Activated naive CD4-positive, alpha-beta T cell treated with anti-CD3 and anti-CD28 coated beads for 36 hours (primary cell): ENCODE data around the gene STX16. TPM values are rescaled to one million over a fixed set of nuclear protein-coding genes. Genes with fewer than 3 reads are reported as not detected.

Experiments used
- CTCF ChIA-PET: fragments of 350-600 bp; sonication (Branson Sonifier 250); formaldehyde crosslinking; loops from one replicate; lab custom pipeline; 2021; ENCODE audit warnings: antibody characterized with exemption; lab: Charles Lee
- DNase-seq: peaks from one replicate; pipeline ENCODE4 v3.0.0-alpha.2; 2020
- H3K27ac Mint-ChIP-seq: one replicate; pipeline ENCODE4 v1.8.0; 2021; ENCODE audit warnings: mild to moderate bottlenecking, mixed read lengths
- H3K27me3 Mint-ChIP-seq: one replicate; pipeline ENCODE4 v1.8.0; 2021; ENCODE audit warnings: low read depth, mixed read lengths
- H3K36me3 Mint-ChIP-seq: one replicate; pipeline ENCODE4 v1.8.0; 2021; ENCODE audit warnings: low read depth, mixed read lengths
- H3K4me1 Mint-ChIP-seq: one replicate; pipeline ENCODE4 v1.8.0; 2021; ENCODE audit warnings: low read depth, mixed read lengths
- H3K4me3 Mint-ChIP-seq: one replicate; pipeline ENCODE4 v1.8.0; 2021; ENCODE audit warnings: mild to moderate bottlenecking, moderate library complexity, mixed read lengths
- H3K9me3 Mint-ChIP-seq: one replicate; pipeline ENCODE4 v1.8.0; 2021; ENCODE audit warnings: mixed read lengths
- intact Hi-C: fragments of 100-400 bp; cut with micrococcal nuclease; formaldehyde crosslinking; loops from one replicate; pipeline ENCODE4 v1.15.1; 2023
- total RNA-seq, 2 experiments: library from RNA; stranded (reverse); gene quantifications; one replicate each; pipeline ENCODE4 v1.2.3, GENCODE V29; 2021

STX16 gene
- total RNA-seq, 2 experiments from 2014 or later, result 127 TPM

GRCh38 chr20:58691773-58692578 is 40.9 kb downstream of the STX16 start:
- intact Hi-C loops, result loop anchor here (1.0 to 5.0 kb wide), 2 partner anchors 42 to 455 kb away; no protein-coding TSS in a partner anchor
- H3K4me3 Mint-ChIP-seq, result peak overlapping the region; percentile 35
- CTCF ChIA-PET, result interaction anchor here (0.8 kb wide), 1 partner anchor 25 kb away, joined by 4 read pairs; no protein-coding TSS in a partner anchor
- H3K4me1 Mint-ChIP-seq, result peaks cover 9% of the 10 kb centered on the region
- H3K27ac Mint-ChIP-seq, result peak overlapping the region; percentile 52
- H3K9me3 Mint-ChIP-seq, result no peaks in the 10 kb centered on the region
- peaks cover 3% of the 10 kb centered on the region for H3K36me3 Mint-ChIP-seq
- DNase-seq, result peak; percentile 11
- H3K27me3 Mint-ChIP-seq, result no peaks in the 10 kb centered on the region

- Mint-ChIP-seq H3K4me1 (peaks cover 9% of the 10 kb centered on the region), H3K36me3 (peaks cover 4% of the 10 kb centered on the region), H3K4me3 (peak within 1 kb of the TSS; percentile 72), H3K27ac (peak within 1 kb of the TSS; percentile 52), H3K9me3 (no peaks in the 10 kb centered on the region), H3K27me3 (no peaks in the 10 kb centered on the region)
- DNase-seq, result peak; percentile 64
- CTCF ChIA-PET, result interaction anchor here (0.6 to 1.4 kb wide), 4 partner anchors 35 to 182 kb away, joined by 3 to 9 read pairs (median 3); partner anchors contain the start of gene STX16
- intact Hi-C loops, result loop anchor here (1.0 to 5.0 kb wide), 2 partner anchors 42 to 455 kb away; no protein-coding TSS in a partner anchor
Observed at GRCh38 chr20:58692579-58693225, 41.6 kb downstream of the STX16 start, which contains the start of gene NPEPL1. TSS of gene NPEPL1 (plus strand) at chr20:58692800. CDS start at chr20:58692901, 101 bp downstream.

DNA sequence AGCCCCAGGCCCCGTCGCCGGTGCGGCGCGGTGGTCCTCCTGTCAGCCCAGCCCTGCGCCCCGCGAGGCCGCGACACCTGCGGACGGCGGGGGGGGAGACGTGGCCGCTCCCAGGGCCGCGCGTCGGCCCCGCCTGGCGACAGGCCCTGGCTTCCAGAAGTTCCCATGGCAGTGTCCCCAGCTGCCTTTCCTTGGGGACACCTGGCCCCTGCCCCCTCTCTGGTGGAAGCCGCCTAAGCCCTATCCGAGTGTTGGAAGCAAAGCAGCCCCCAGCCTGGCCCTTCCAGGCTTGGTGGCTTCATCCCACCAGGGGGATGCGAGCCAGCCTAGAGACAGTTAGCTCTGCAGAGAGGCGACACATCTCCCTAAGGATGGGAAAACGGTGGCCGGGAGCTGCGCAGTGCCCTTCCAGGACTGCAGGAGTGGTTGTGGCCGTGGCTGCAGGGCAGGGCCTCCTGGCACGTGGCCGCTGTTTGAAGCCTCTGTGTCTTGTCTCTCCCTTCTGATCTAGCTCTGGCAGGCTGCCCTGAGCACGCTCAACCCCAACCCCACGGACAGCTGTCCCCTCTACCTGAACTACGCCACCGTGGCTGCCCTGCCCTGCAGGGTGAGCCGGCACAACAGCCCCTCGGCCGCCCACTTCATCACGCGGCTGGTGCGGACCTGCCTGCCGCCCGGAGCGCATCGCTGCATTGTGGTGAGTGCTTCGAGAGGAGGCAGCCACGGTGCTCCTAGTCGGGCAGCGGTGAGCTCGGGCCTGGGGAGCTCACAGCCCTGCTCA is 42.3 kb downstream of the STX16 start:
- peaks cover 9% of the 10 kb centered on the region for H3K4me1 Mint-ChIP-seq
- no peaks in the 10 kb centered on the region for H3K9me3 Mint-ChIP-seq
- H3K27ac Mint-ChIP-seq, result peak overlapping the region; percentile 33
- DNase-seq, result peak; percentile 7
- peaks cover 4% of the 10 kb centered on the region for H3K36me3 Mint-ChIP-seq
- intact Hi-C loops, result loop anchor here (5.0 kb wide), 1 partner anchor 456 kb away; no protein-coding TSS in a partner anchor
- no peaks in the 10 kb centered on the region for H3K27me3 Mint-ChIP-seq
- peak overlapping the region; percentile 72 for H3K4me3 Mint-ChIP-seq
- CTCF ChIA-PET, result interaction anchor here (0.6 to 2.6 kb wide), 7 partner anchors 12 to 183 kb away, joined by 3 to 12 read pairs (median 3); partner anchors contain the start of gene STX16

DNA sequence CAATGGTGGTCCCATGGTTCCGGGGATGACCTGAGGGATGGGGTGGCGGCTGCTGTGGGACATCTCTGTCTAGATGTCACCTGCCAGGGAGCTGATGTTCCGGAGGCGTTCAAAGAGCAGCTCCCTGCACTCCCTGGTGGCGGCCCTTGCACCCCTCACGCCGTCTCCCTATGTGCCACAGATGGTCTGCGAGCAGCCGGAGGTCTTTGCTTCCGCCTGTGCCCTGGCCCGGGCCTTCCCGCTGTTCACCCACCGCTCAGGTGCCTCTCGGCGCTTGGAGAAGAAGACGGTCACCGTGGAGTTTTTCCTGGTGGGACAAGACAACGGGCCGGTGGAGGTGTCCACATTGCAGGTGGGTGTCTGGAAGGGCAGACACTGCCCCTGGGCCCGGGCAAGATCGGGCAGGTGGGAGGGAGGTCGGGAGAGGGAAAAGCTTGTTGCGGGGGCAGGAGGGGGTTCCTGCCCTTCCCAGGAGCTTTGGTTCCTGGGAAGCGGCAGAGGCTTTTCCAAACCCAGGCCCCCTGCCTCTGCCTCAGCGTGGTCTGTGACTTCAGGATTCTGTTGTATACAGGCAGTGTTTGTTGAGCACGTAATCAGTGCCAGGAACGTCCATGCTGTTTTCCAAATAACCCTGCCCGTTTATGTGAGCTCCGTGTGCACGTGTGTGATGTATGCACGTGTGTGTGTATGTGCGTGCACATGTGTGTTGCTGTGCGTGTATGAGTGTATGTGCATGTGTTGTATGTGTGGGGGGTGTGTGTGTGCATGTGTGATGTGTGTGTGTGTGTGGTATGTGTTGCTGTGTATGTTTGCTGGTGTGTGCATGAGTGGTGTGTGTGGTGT is 43.4 kb downstream of the STX16 start:
- H3K36me3 Mint-ChIP-seq, result peaks cover 4% of the 10 kb centered on the region
- H3K27me3 Mint-ChIP-seq, result no peaks in the 10 kb centered on the region
- DNase-seq, result peak; percentile 5
- H3K4me1 Mint-ChIP-seq, result peaks cover 9% of the 10 kb centered on the region
- intact Hi-C loops, result loop anchor here (5.0 kb wide), 1 partner anchor 457 kb away; no protein-coding TSS in a partner anchor
- CTCF ChIA-PET, result interaction anchor here (0.6 to 2.6 kb wide), 3 partner anchors 11 to 104 kb away, joined by 3 to 12 read pairs (median 3); no protein-coding TSS in a partner anchor
- no peaks in the 10 kb centered on the region for H3K9me3 Mint-ChIP-seq
- peak overlapping the region; percentile 40 for H3K4me3 Mint-ChIP-seq
- H3K27ac Mint-ChIP-seq, result no peak overlapping the region

DNA sequence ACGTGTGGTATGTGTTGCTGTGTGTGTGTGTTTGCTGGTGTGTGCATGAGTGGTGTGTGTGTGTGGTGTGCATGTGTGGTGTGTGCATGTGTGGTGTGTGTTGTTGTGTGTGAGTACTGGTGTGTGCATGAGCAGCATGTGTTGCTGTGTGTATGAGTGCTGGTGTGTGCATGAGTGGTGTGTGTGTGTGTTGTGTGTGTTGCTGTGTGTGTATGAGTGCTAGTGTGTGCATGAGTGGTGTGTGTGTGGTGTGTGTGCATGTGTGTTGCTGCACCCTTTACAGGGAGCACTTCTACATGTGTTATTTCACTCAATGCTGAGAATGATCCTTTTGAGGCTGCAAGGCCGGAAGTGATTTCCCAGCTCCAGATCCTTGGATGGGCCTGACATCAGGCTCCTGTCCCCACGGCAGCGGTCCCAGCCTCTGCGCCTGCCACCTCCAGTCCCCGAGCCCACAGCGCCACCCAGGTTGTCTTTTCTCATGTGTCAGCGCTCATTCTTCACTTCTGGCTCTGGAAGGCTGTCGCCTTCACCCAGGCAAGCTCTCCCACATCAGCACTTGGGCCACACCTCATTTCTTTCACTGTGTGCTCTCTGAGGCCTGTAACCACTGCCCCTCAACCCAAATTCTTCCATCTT is 44.1 kb downstream of the STX16 start:
- no peaks in the 10 kb centered on the region for H3K9me3 Mint-ChIP-seq
- H3K27ac Mint-ChIP-seq, result no peak overlapping the region
- H3K4me1 Mint-ChIP-seq, result peaks cover 9% of the 10 kb centered on the region
- CTCF ChIA-PET, result interaction anchor here (0.5 to 2.6 kb wide), 2 partner anchors 10 to 304 kb away, joined by 3 to 12 read pairs; no protein-coding TSS in a partner anchor
- peaks cover 4% of the 10 kb centered on the region for H3K36me3 Mint-ChIP-seq
- no peak overlapping the region for H3K4me3 Mint-ChIP-seq
- peak; percentile 4 for DNase-seq
- intact Hi-C loops, result no loop called here
- H3K27me3 Mint-ChIP-seq, result no peaks in the 10 kb centered on the region

- intact Hi-C loops, result no loop called here
- DNase-seq, result peak; percentile 1
- no peaks in the 10 kb centered on the region for H3K9me3 Mint-ChIP-seq
Observed at GRCh38 chr20:58695895-58696375, 44.9 kb downstream of the STX16 start.

DNA sequence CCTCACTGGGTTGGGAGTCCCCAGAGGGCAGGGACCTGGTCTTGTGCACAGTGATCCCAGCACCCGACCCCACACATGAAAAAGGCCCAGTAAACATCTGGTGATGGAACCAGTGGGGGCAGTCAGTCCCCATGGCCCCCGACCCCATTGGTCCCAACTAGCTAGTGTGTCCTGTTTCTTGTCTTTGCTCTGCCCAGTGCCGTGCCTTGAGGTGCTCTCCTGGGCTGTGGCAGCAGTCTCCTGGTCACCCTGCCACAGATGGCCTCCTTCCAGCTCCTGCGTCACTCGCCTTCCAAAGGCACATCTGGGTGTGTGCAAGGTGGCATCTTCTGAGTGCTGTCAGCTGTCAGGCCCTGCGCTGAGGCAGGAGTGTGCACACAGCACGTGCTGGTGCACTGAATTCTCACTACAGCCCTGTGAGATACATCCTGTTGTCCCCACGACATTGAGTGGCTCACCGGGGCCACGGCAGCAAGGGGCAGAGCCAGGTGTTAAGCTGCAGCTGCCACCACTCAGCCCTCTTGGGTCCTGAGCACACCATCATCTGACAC is 45.4 kb downstream of the STX16 start:
- DNase-seq, result peak; percentile 1
- intact Hi-C loops, result no loop called here
- CTCF ChIA-PET, result interaction anchor here (0.6 kb wide), 1 partner anchor 48 kb away, joined by 4 read pairs; no protein-coding TSS in a partner anchor
- Mint-ChIP-seq H3K27me3 (no peaks in the 10 kb centered on the region), H3K4me3 (no peak overlapping the region), H3K27ac (no peak overlapping the region), H3K4me1 (peaks cover 9% of the 10 kb centered on the region), H3K36me3 (peaks cover 5% of the 10 kb centered on the region), H3K9me3 (no peaks in the 10 kb centered on the region)

More at GRCh38 chr20:58695895-58696375, 44.9 kb downstream of the STX16 start:
- Mint-ChIP-seq H3K4me3 (no peak overlapping the region), H3K36me3 (peaks cover 5% of the 10 kb centered on the region), H3K4me1 (peaks cover 9% of the 10 kb centered on the region), H3K27ac (no peak overlapping the region), H3K27me3 (no peaks in the 10 kb centered on the region)
- CTCF ChIA-PET, result interaction anchor here (2.6 kb wide), 1 partner anchor 9 kb away, joined by 12 read pairs; no protein-coding TSS in a partner anchor

DNA sequence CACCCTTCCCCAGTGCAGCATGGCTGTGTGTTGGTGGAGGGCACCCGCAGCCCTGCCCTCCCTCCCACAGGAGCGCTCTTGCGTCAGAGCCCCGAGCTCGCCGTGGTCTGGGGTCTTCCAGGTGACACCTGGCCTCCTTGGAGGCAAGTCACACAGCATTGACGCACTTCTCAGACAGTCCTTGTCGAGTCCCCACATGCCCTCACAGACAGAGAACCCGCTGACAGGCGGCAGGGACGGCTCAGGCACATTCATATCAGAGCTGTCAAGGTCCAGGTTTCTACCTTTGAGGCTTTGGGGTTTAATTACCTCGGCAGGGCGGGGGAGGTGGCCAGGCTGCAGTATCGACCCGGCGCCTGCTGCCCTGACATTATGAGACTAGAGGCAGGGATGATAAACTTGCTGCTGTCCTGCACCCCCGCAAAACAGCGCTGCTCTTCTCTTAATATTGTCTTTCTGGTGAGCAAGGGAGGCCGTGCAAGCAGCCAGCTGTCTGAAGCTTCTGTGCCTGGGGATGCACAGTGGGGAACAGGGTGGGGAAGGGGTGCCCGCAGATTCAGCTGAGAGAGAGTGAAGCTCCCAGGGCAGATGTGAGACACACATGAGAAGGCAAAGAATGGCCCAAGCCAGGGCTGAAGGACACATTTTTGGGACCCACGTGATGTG is 46.3 kb downstream of the STX16 start:
- Mint-ChIP-seq H3K27me3 (no peaks in the 10 kb centered on the region), H3K4me3 (no peak overlapping the region), H3K4me1 (peaks cover 9% of the 10 kb centered on the region), H3K27ac (no peak overlapping the region), H3K36me3 (peaks cover 5% of the 10 kb centered on the region), H3K9me3 (no peaks in the 10 kb centered on the region)
- CTCF ChIA-PET, result no interaction called here
- peak; percentile 2 for DNase-seq
- intact Hi-C loops, result no loop called here

DNA sequence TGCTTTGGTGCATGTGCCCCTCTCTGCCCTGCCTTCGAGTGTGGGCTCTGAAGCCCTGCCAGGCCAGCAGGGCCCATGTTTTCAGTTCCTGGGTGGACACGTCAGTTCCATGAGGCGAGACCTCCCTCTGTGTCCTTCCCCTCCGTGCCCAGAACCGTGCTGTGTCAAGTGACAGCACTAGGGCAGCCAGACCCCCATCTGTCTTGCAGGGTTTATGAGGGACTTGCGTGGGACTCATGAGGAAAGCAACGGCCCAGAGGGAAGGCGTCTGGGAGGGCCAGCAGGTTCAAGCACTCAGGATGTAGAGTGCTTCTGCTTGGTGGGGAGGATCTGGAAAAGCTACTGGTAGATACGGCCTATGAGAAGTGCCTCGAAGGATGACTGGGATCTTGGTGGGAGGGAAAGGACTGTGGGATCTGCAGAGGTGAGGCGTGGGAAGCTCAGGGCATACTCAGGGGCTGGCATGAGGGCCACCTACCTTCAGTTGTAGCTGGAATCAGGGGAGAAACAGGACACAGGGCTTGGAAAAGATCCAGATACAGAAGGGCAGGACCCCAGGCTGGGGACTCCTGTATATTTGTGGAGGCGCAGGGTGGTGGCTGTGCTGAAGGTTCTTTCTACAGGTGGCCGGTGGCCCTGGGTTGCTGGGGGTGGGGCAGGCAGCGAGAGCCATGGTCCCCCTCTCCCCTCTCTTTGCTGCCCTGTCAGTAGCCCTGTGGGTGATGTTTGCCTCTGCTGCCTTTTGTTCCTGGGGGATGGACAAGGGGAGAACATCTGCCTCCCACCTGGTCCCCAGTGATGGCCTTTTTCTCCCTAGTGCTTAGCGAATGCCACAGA is 47.0 kb downstream of the STX16 start:
- CTCF ChIA-PET, result no interaction called here
- intact Hi-C loops, result no loop called here
- Mint-ChIP-seq H3K4me3 (no peak overlapping the region), H3K9me3 (no peaks in the 10 kb centered on the region), H3K27ac (no peak overlapping the region), H3K4me1 (peaks cover 9% of the 10 kb centered on the region), H3K27me3 (no peaks in the 10 kb centered on the region), H3K36me3 (peaks cover 10% of the 10 kb centered on the region)
- no peak for DNase-seq
